ENCODE results near the gene IFNAR1.

DNA sequence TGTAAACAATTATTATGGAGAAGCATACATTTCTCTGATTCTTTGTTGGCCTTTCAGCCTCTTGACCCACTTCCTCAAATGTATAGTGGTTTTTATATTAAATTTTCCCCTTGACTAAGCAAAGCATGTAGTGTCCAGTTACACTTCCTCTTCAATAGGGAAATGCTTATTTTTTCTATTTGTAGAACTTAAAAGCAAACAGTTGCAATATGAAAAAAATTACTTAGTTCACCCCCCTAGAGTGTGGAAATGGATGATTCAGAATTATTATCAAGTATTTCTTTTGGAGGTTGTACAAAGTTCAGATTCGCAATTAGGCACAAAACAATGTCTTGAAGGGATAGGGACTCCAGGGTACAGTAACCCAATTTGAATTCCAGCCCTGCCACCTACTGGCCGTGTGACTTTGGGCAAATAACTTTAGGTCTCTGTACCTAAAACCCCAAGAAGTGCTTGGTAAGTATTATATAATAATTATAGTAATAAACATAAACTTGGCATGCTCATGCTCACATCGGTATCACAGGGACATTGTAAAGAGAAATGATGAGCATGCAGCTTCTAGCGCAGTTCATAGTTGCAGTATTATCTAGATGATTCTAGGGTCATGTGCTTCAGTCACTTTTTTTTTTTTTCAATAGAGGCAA, 49.8 kb downstream of the IFNAR1 start:
- TF ChIP-seq ZBTB1 (CRISPR knock-in tag; IDR thresholded peaks at IDR 0.05; ENCODE audit: borderline replicate concordance, low read depth): no peak
- no peak for TF ChIP-seq EZH2 (IDR thresholded peaks at IDR 0.05; ENCODE audit: borderline replicate concordance, low read depth, low read length)
- TF ChIP-seq ZNF165 (CRISPR knock-in tag; IDR thresholded peaks at IDR 0.05; ENCODE audit: borderline replicate concordance): no peak
- no peak for TF ChIP-seq SMARCC2 (IDR thresholded peaks at IDR 0.05; ENCODE audit: low read depth)
- no peak for TF ChIP-seq MAFF (IDR thresholded peaks at IDR 0.05; ENCODE audit: low read length)
- no peak for TF ChIP-seq TAF1 (IDR thresholded peaks at IDR 0.05; ENCODE audit: control insufficient read depth, extremely low read depth, insufficient read depth, low read length, severe bottlenecking)
- no peak for TF ChIP-seq POLR2A (conservative IDR thresholded peaks at IDR 0.05)
- TF ChIP-seq POLR2AphosphoS5 (IDR thresholded peaks at IDR 0.05; ENCODE audit: control insufficient read depth, insufficient read depth, low read depth, low read length): no peak
- no peak for TF ChIP-seq EGR1 (conservative IDR thresholded peaks at IDR 0.05)
- TF ChIP-seq, protein P1, sequence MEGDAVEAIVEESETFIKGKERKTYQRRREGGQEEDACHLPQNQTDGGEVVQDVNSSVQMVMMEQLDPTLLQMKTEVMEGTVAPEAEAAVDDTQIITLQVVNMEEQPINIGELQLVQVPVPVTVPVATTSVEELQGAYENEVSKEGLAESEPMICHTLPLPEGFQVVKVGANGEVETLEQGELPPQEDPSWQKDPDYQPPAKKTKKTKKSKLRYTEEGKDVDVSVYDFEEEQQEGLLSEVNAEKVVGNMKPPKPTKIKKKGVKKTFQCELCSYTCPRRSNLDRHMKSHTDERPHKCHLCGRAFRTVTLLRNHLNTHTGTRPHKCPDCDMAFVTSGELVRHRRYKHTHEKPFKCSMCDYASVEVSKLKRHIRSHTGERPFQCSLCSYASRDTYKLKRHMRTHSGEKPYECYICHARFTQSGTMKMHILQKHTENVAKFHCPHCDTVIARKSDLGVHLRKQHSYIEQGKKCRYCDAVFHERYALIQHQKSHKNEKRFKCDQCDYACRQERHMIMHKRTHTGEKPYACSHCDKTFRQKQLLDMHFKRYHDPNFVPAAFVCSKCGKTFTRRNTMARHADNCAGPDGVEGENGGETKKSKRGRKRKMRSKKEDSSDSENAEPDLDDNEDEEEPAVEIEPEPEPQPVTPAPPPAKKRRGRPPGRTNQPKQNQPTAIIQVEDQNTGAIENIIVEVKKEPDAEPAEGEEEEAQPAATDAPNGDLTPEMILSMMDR (IDR thresholded peaks at IDR 0.05 in 2 of 3, conservative IDR thresholded peaks at IDR 0.05 in 1 of 3; ENCODE audit: insufficient read depth in 2 of 3, low read depth in 1 of 3, low read length in 3 of 3): peak; percentile 75 to 96 (median 84)
- 0 out of 2 replicates have a peak, but pooled peaks have one; percentile 29 for TF ChIP-seq CC2D1A (IDR thresholded peaks at IDR 0.05)
- TF ChIP-seq MCM7 (IDR thresholded peaks at IDR 0.05): no peak
